Measurements from ENCODE around the gene HACE1.
A peak's percentile ranks its signal among the peaks of the same experiment; 100 is the strongest.

DNA sequence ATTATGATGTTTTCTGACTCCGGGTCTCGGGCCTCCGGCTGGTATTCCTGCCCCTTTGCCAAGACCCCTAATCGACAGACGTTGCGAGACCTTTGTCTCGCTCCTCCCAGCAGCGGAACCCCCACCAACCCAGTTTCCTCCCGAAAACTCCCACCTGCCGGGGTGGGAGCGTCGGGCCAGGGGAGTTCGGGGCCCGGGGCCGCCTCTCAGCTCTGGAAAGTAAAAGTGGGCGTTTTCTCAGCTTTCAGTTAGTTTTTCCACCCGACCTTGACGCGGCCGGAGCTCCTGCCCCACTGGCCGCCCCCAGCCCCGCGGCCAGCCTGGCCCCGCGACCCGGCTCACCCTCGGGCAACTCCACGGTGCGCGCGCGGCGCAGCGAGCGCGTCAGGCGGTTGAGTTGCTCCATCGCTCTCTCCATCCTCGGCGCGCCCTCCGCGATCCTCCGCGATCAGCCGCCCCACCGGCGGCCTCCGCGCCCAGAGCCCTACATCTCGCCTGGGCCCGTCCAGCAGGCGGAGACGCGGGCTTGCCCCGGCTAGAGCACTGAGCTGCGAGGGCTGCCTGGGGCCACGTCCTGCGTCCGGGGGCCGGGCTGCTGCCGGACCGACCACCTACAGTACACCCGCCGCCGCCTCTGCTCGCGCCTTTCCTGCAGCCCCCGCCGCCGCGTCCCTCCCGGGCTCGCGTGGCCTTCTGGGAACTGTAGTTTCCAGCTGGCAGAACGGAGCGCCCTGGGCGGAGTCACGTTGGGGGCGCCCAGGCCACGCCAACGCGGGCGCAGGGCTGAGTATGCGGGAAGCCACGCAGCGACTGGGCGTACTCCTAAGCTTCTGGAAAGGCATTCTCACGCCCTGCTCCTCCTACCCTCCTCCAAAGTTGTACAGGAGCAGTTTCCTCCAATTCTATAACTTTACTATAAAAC is at the start of gene HACE1:
- TF ChIP-seq, protein P1, sequence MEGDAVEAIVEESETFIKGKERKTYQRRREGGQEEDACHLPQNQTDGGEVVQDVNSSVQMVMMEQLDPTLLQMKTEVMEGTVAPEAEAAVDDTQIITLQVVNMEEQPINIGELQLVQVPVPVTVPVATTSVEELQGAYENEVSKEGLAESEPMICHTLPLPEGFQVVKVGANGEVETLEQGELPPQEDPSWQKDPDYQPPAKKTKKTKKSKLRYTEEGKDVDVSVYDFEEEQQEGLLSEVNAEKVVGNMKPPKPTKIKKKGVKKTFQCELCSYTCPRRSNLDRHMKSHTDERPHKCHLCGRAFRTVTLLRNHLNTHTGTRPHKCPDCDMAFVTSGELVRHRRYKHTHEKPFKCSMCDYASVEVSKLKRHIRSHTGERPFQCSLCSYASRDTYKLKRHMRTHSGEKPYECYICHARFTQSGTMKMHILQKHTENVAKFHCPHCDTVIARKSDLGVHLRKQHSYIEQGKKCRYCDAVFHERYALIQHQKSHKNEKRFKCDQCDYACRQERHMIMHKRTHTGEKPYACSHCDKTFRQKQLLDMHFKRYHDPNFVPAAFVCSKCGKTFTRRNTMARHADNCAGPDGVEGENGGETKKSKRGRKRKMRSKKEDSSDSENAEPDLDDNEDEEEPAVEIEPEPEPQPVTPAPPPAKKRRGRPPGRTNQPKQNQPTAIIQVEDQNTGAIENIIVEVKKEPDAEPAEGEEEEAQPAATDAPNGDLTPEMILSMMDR (IDR thresholded peaks at IDR 0.05): peak in 1 of 3 donors; percentile 41
- TF ChIP-seq POLR2A (IDR thresholded peaks at IDR 0.05): peak; percentile 50

All from ovary (tissue), 3 donors.